Tibial nerve (tissue), 4 donors: ENCODE results near the gene SMU1. TPM values are rescaled to one million over a fixed set of nuclear protein-coding genes. Genes with fewer than 3 reads are reported as not detected.

Source experiments
- DNase-seq, 2 donors: peaks; one replicate each; pipeline ENCODE4 v3.0.0-alpha.2; 2019; ENCODE audit warnings: low spot score in 2 of 2
- H3K27ac ChIP-seq, 4 donors: fragments of 200-600 bp; sonication (generic) in 3 of 4; one replicate each; pipeline ENCODE4 v1.5.1; 2017 to 2019; ENCODE audit warnings: mild to moderate bottlenecking in 1 of 4
- H3K27me3 ChIP-seq, 2 donors: fragments of 200-600 bp; sonication (generic) in 1 of 2; one replicate each; pipeline versions ENCODE4 v1.5.1 to v1.6.0; 2017 to 2019
- H3K36me3 ChIP-seq, 3 donors: fragments of 200-600 bp; sonication (generic); one replicate each; pipeline ENCODE4 v1.5.1; 2018 to 2019
- H3K4me1 ChIP-seq, 4 donors: fragments of 200-600 bp; sonication (generic) in 3 of 4; one replicate each; pipeline ENCODE4 v1.5.1; 2017 to 2019
- H3K4me3 ChIP-seq, 4 donors: fragments of 200-600 bp; sonication (generic) in 3 of 4; one replicate each; pipeline ENCODE4 v1.5.1; 2017 to 2019; ENCODE audit warnings: mild to moderate bottlenecking in 1 of 4, moderate library complexity in 1 of 4
- H3K9me3 ChIP-seq, 4 donors: fragments of 200-600 bp; sonication (generic) in 3 of 4; one replicate each; pipeline ENCODE4 v1.5.1; 2017 to 2019
- EP300 ChIP-seq, 2 donors: sonication (generic); formaldehyde crosslinking; IDR thresholded peaks; one replicate each; pipeline ENCODE4 v1.6.1; 2017; ENCODE audit warnings: antibody characterized with exemption in 2 of 2, mild to moderate bottlenecking in 1 of 2
- POLR2A ChIP-seq, 2 donors: fragments of 450-650 bp; IDR thresholded peaks; one replicate each; pipeline ENCODE4 v1.6.1; 2017; ENCODE audit warnings: antibody characterized with exemption in 2 of 2, mild to moderate bottlenecking in 2 of 2, moderate library complexity in 2 of 2
- WGBS, 2 donors: methylation state at CpG; one replicate each; pipeline ENCODE4 v1.1.5; 2018; 5-methylcytosine and 5-hydroxymethylcytosine counted together
- total RNA-seq, 4 donors: library from RNA; depleted of rRNA; stranded (reverse); fragments of >200 nt; gene quantifications; one replicate each; pipeline ENCODE4 v1.1.0, GENCODE V29; 2016
- TF ChIP-seq, protein P1 (sequence below), 5 experiments: fragments of 200-600 bp in 3 of 5; fragments of 450-650 bp in 2 of 5; sonication (generic) in 3 of 5; IDR thresholded peaks; one replicate each; pipeline ENCODE4 v1.5.1; 2016 to 2019; ENCODE audit warnings: antibody characterized with exemption in 5 of 5, mild to moderate bottlenecking in 3 of 5, moderate library complexity in 2 of 5

SMU1 gene
- 10 to 100 TPM; 15.1 to 19.9 (median 16.8) TPM for total RNA-seq

DNA sequence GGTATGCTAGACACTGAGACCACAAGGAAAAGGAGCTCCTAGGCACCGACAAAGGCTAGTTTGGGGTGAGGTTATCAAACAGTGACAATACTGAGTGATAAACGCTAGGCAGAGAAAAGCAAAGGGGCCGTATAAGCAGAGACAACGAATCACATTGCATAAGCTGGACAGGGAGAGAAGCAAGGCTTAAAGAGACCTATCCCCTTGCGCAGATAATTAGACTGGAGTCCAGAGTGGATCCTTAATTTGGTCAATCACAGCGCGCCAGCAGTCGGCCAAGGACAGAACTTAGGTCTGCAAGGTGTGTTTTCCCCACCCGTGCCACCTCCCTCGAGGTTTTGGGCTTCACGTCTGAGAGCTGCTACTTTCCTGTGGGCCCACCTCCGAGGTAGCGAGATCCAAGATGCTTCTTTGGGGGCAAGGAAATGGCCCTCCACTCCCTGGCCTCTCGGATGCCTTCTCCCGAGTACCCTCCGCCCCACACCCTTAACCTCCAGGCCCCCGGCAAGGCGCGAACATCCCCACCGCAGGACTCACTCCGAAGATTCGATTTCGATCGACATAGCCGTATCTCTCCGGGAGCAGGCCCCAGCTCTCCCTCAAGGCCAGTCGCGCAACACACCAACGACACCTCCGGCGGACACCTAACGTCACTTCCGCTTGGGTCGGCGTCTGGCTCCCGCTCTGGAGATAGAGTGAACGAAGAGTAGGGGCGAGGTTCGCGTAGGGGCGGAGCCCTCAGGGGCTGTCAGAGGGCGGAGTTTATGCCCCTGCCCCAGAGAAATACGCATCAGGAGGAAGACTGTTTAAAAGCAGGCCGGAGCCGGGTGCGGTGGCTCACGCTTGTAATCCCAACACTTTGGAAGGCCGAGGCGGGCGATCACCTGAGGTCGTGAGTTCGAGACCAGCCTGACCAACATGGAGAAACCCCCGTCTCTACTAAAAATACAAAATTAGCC is at the start of gene SMU1:
Gene SMU1, minus strand, starts transcription at position 629 of the 959 bp plus-strand sequence. Its CDS starts 66 bp downstream, at position 563.
- Histone ChIP-seq H3K9me3 (no peaks in the 10 kb centered on the region), H3K4me1 (peaks cover 0 to 33% (median 6%) of the 10 kb centered on the region in 4 donors), H3K27ac (peak within 1 kb of the TSS; percentile 76 to 96 (median 94)), H3K36me3 (peaks cover 0 to 24% (median under 1%) of the 10 kb centered on the region in 3 donors), H3K27me3 (no peaks in the 10 kb centered on the region), H3K4me3 (peak within 1 kb of the TSS; percentile 67 to 82 (median 74))
- DNase-seq = peak; percentile 93
- 1% methylated on average over 52 of the region's 53 CpGs for WGBS, 2 donors
- TF ChIP-seq POLR2A (IDR thresholded peaks at IDR 0.05) (peak; percentile 57 to 86), EP300 (IDR thresholded peaks at IDR 0.05) (peak; percentile 88 to 97)
- TF ChIP-seq, protein P1, sequence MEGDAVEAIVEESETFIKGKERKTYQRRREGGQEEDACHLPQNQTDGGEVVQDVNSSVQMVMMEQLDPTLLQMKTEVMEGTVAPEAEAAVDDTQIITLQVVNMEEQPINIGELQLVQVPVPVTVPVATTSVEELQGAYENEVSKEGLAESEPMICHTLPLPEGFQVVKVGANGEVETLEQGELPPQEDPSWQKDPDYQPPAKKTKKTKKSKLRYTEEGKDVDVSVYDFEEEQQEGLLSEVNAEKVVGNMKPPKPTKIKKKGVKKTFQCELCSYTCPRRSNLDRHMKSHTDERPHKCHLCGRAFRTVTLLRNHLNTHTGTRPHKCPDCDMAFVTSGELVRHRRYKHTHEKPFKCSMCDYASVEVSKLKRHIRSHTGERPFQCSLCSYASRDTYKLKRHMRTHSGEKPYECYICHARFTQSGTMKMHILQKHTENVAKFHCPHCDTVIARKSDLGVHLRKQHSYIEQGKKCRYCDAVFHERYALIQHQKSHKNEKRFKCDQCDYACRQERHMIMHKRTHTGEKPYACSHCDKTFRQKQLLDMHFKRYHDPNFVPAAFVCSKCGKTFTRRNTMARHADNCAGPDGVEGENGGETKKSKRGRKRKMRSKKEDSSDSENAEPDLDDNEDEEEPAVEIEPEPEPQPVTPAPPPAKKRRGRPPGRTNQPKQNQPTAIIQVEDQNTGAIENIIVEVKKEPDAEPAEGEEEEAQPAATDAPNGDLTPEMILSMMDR (IDR thresholded peaks at IDR 0.05) = peak in 1 of 5 experiments; percentile 23

DNA sequence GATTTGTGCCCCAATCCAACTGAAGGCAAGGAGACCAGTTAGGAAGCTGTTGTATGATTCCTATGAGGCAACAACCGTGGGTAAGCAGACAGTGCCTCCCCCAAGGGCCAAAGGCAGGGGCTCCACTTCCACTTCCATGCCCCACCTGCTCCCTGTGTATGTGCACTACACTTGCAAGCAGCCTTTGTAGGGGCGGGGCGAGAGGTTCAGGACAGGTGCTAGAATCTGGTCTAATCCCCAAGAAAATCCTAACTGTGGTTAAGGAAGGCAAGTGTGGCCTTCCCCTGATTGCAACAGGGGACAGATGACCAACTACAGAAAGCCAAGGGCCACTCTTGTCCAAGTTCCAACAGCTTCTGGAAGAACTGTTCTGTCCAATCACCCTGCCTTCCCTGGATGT is 49.0 kb upstream of the SMU1 start:
- DNase-seq = no peak
- Histone ChIP-seq H3K4me3 (no peak overlapping the region), H3K36me3 (peaks cover 0 to 84% (median 0%) of the 10 kb centered on the region in 3 donors), H3K9me3 (no peaks in the 10 kb centered on the region), H3K27me3 (no peaks in the 10 kb centered on the region), H3K27ac (no peak overlapping the region), H3K4me1 (peaks cover 0 to 38% (median 23%) of the 10 kb centered on the region in 4 donors)
- TF ChIP-seq EP300 (IDR thresholded peaks at IDR 0.05) = no peak
- WGBS, 2 donors = 75 to 80% methylated on average over 2 to 3 of the region's 3 CpGs

DNA sequence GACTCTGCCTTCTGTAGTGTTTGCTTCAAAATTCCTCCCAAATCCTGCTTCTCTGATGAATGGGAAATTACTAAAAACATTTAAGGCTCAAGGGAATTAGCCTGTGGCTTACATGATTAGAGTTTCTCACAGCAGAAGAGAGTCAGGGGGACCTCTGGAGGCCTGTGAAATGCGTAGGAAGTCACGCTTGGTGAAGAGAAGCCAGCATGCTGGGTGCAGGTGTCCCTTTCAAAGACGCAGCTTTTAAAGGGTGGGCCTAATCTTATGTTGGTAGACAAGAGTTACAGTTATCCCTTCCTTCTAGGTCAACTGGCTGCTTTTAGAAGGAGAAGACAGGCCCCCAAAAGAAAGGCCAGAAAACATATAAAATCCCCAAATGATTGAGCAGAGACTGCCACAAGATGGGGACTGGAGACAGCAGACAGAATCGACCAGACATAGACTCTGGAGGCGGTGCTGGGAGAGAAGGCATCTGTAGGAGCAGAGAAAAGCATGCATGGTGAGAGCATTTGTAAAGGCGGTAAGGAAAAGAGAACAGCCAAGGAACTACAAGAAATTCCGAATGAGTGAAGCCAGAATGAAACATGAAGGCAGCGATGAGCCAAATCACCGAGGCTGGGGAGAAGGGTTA is 48.4 kb upstream of the SMU1 start:
- peak overlapping the region in 1 of 4 donors; percentile 17 for H3K27ac ChIP-seq
- peaks cover 0 to 84% (median 0%) of the 10 kb centered on the region in 3 donors for H3K36me3 ChIP-seq
- peaks cover 0 to 32% (median 18%) of the 10 kb centered on the region in 4 donors for H3K4me1 ChIP-seq
- 60 to 67% methylated on average over 9 of the region's 9 CpGs for WGBS, 2 donors
- no peaks in the 10 kb centered on the region for H3K27me3 ChIP-seq
- DNase-seq = no peak
- no peaks in the 10 kb centered on the region for H3K9me3 ChIP-seq
- TF ChIP-seq POLR2A (IDR thresholded peaks at IDR 0.05) (no peak), EP300 (IDR thresholded peaks at IDR 0.05) (no peak)
- TF ChIP-seq, protein P1 (IDR thresholded peaks at IDR 0.05) = no peak
- H3K4me3 ChIP-seq = no peak overlapping the region

DNA sequence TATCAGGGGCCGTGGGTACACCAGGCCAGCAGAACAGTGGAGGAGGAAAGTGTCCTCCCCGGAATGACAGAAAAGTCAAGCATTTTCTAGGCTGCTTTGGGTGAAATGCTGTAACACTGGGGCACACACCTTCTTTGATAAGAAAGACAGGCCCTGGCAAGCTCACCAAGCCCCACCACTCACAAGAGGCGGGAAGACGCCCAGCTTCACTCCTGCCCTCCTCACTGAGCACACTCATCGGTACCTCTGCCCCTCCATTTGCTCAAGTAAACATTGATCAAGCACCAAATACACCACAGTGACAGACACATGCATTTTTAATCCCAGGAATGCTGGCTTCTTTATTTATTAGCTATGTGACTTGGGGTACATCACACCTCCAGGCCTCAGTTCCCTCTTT is 47.6 kb upstream of the SMU1 start:
- no peaks in the 10 kb centered on the region for H3K9me3 ChIP-seq
- TF ChIP-seq, protein P1 (IDR thresholded peaks at IDR 0.05) = no peak
- TF ChIP-seq EP300 (IDR thresholded peaks at IDR 0.05) (no peak), POLR2A (IDR thresholded peaks at IDR 0.05) (no peak)
- 91 to 93% methylated on average over 5 of the region's 5 CpGs for WGBS, 2 donors
- peaks cover 0 to 24% (median 14%) of the 10 kb centered on the region in 4 donors for H3K4me1 ChIP-seq
- no peak overlapping the region for H3K4me3 ChIP-seq
- peak overlapping the region in 1 of 4 donors; percentile 17 for H3K27ac ChIP-seq
- no peak for DNase-seq
- no peaks in the 10 kb centered on the region for H3K27me3 ChIP-seq
- peaks cover 0 to 84% (median 0%) of the 10 kb centered on the region in 3 donors for H3K36me3 ChIP-seq

DNA sequence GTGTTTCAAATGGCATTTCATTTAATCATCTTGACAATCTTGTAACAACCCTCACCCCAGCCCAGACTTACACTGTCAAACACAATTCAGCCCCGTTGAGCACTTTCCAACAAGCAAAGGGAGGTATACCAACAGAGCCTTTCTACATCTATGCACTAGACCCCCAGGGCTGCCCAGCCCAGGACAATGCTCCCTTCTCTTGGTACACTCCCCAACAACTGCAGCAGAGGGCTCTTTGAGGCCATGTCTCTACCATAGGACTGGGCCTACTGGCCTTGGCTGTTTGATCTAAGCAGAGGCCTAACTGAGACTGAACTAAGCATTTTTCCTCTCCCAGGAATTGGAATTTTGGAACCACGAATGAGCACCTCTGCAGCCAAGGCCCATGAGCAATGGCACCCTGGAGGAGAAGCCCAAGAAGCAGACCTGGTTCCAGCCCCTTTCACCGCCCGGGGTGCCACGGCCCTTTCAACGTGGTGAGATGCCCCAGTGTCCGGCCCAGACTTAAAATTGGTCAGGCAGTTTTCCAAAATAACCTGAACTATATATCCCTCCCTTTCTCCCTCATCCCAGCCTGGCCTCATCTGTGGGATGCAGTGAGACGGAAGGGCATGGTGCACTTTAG is 47.0 kb upstream of the SMU1 start:
- Histone ChIP-seq H3K27ac (no peak overlapping the region), H3K4me3 (no peak overlapping the region), H3K4me1 (peaks cover 0 to 24% (median 14%) of the 10 kb centered on the region in 4 donors), H3K27me3 (no peaks in the 10 kb centered on the region), H3K36me3 (peaks cover 0 to 84% (median 0%) of the 10 kb centered on the region in 3 donors), H3K9me3 (no peaks in the 10 kb centered on the region)
- WGBS, 2 donors = 88 to 92% methylated on average over 7 to 8 of the region's 8 CpGs
- no peak for DNase-seq
- TF ChIP-seq EP300 (IDR thresholded peaks at IDR 0.05) = no peak
- TF ChIP-seq, protein P1 (IDR thresholded peaks at IDR 0.05) = no peak
- TF ChIP-seq POLR2A (IDR thresholded peaks at IDR 0.05) = no peak
